BLaER1 (cell line): ENCODE measurements around the gene FLII.

ENCODE experiments used
- H3K27ac ChIP-seq: shearing (Covaris generic); formaldehyde crosslinking; 2 replicates; pipeline ENCODE4 v1.8.1; 2022
- H3K27me3 ChIP-seq: shearing (Covaris generic); formaldehyde crosslinking; 2 replicates; pipeline ENCODE4 v1.8.1; 2022
- H3K36me3 ChIP-seq: shearing (Covaris generic); formaldehyde crosslinking; 2 replicates; pipeline ENCODE4 v1.8.1; 2022
- H3K4me1 ChIP-seq: shearing (Covaris generic); formaldehyde crosslinking; 2 replicates; pipeline ENCODE4 v1.8.1; 2022
- H3K4me2 ChIP-seq: shearing (Covaris generic); formaldehyde crosslinking; 2 replicates; pipeline ENCODE4 v1.8.1; 2022
- H3K4me3 ChIP-seq: shearing (Covaris generic); formaldehyde crosslinking; 2 replicates; pipeline ENCODE4 v1.8.1; 2022
- H3K9ac ChIP-seq: shearing (Covaris generic); formaldehyde crosslinking; 2 replicates; pipeline ENCODE4 v1.8.1; 2022
- H3K9me3 ChIP-seq: shearing (Covaris generic); formaldehyde crosslinking; 2 replicates; pipeline ENCODE4 v1.8.1; 2022
- H4K20me1 ChIP-seq: shearing (Covaris generic); formaldehyde crosslinking; 2 replicates; pipeline ENCODE4 v1.8.1; 2022
- Cebpa-rat ChIP-seq: shearing (Covaris generic); IDR thresholded peaks from 2 replicates; pipeline ENCODE4 v1.8.1; 2022

FLII gene

DNA sequence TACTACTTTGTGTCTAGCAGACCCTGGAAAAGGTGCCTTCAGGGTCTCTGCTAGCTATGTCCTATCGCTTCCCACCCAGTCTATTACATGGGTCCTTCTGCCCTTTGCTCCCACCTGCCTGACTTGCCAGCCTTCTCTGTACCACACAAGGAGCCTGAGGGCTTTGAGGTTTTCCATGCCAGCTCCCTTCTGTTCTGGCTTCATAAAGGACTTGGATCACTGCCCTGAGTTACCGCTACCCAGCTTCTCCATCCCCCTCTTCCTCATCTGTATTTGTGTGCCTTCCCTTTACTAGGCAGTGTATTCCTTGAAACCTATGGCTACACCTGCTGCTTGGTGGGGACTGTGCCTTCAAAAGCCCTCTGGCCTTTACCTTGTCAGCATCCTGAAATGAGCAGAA is 52.7 kb downstream of the FLII start:
- no peak overlapping the region for H3K4me2 ChIP-seq
- H3K4me3 ChIP-seq: no peak overlapping the region
- no peaks in the 10 kb centered on the region for H3K9me3 ChIP-seq
- no peaks in the 10 kb centered on the region for H3K4me1 ChIP-seq
- peaks cover 100% of the 10 kb centered on the region for H4K20me1 ChIP-seq
- peaks cover 100% of the 10 kb centered on the region for H3K36me3 ChIP-seq
- no peak overlapping the region for H3K27ac ChIP-seq
- TF ChIP-seq Cebpa-rat: no peak
- H3K27me3 ChIP-seq: no peaks in the 10 kb centered on the region
- H3K9ac ChIP-seq: no peak overlapping the region

DNA sequence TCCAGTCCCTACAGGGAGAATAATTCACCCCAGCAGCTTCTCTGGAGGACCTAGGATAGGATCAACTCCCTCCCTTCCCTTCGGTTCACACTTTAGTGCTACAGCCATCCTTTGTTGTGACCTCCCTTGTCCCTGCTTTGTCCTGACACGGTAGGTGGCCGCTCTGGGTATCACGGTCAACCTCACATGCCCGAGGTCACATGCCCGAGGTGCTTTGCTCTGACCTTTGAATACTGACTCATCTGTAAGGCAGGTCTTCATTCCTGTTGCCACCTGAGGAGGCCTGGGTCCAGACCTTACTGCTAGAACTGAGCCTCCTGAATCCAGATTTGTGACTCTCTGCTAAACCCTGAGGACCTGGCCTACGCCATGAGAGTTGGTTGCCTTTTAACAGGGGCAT is 55.2 kb downstream of the FLII start:
- H3K36me3 ChIP-seq: peaks cover 100% of the 10 kb centered on the region
- H3K4me1 ChIP-seq: no peaks in the 10 kb centered on the region
- no peaks in the 10 kb centered on the region for H3K27me3 ChIP-seq
- H3K9ac ChIP-seq: no peak overlapping the region
- no peak for TF ChIP-seq Cebpa-rat
- no peak overlapping the region for H3K4me2 ChIP-seq
- peaks cover 100% of the 10 kb centered on the region for H4K20me1 ChIP-seq
- H3K4me3 ChIP-seq: no peak overlapping the region
- no peaks in the 10 kb centered on the region for H3K9me3 ChIP-seq
- H3K27ac ChIP-seq: no peak overlapping the region

DNA sequence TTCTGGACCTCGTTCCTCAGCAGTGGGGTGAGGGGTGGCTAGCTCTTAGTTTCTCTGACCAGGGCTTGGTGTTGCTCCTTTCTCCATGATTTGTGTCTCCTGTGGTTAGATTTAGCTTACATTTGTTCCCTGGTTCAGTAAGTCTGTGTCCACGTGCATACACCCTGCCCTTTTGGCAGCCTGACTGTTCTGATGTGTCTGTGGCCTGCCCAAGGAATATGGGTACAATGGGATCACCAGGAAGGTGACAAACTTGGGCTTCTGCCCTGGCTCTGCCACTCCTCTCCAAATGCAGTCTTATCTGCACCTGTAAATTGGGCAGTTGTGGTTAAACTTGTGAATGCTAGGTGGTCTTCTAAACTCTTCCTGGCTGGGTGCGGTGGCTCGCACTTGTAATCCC is 57.4 kb downstream of the FLII start:
- Histone ChIP-seq H3K27ac (no peak overlapping the region), H3K27me3 (no peaks in the 10 kb centered on the region), H4K20me1 (peaks cover 100% of the 10 kb centered on the region), H3K9me3 (no peaks in the 10 kb centered on the region), H3K9ac (no peak overlapping the region), H3K36me3 (peaks cover 100% of the 10 kb centered on the region), H3K4me1 (no peaks in the 10 kb centered on the region), H3K4me2 (no peak overlapping the region), H3K4me3 (no peak overlapping the region)
- no peak for TF ChIP-seq Cebpa-rat

DNA sequence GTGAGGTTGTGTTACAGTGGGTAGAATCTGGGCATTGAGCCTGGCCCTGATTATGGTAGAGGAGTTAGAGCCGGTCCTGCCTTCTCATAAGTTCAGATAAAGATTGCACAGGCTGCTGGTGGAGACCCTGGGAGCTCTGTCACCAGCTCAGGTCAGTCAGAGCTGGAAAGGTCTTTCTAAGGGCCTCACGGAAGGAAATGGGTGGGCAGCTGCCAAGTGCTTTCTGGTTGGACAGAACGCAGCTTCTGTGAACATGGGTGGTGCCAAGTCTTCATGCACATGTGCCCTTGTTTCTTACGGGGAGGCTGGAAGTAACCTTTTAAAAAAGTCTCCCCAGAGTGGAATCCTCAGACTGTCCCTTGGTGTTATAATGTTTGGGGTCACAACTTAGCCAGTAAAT is 60.0 kb downstream of the FLII start:
- no peak overlapping the region for H3K9ac ChIP-seq
- no peak overlapping the region for H3K27ac ChIP-seq
- H3K4me1 ChIP-seq: no peaks in the 10 kb centered on the region
- H3K36me3 ChIP-seq: peaks cover 97% of the 10 kb centered on the region
- no peaks in the 10 kb centered on the region for H3K27me3 ChIP-seq
- no peak for TF ChIP-seq Cebpa-rat
- no peak overlapping the region for H3K4me2 ChIP-seq
- H3K9me3 ChIP-seq: no peaks in the 10 kb centered on the region
- peaks cover 99% of the 10 kb centered on the region for H4K20me1 ChIP-seq
- H3K4me3 ChIP-seq: no peak overlapping the region

DNA sequence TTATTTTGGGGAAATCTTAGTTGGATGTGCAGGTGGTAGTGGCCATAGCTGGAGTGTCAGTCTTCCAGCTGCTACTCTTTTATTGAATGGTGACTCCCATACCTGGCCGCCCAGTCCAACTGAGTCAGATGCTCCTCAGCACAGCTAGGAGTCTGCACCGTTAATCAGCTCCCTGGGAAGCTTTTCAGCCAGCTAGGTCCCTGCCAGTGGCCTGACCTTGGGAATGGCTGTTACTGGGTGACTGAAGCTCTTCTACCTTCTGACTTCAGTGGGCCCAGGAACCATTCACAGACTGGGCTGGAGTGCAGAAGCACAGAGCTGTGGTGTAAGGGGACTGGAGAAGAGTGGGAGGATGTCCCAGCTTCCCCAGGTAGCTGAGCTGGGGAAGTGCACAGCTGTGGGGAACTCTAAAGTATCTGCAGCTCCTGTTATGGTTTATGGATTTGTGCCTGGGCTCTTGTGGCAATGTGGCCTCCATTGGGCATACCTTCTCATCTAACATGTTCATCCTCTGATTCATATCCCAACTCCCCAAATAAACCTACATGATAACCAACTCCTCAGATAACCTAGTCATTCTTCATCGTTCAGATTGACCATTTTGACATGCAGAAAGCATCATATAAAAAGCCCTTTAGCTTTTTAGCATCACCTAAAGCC is 60.9 kb downstream of the FLII start:
- Histone ChIP-seq H3K9me3 (no peaks in the 10 kb centered on the region), H3K27me3 (no peaks in the 10 kb centered on the region), H3K4me3 (no peak overlapping the region), H3K36me3 (peaks cover 97% of the 10 kb centered on the region), H3K9ac (no peak overlapping the region), H3K4me2 (no peak overlapping the region), H3K27ac (no peak overlapping the region), H4K20me1 (peaks cover 99% of the 10 kb centered on the region), H3K4me1 (no peaks in the 10 kb centered on the region)
- no peak for TF ChIP-seq Cebpa-rat

DNA sequence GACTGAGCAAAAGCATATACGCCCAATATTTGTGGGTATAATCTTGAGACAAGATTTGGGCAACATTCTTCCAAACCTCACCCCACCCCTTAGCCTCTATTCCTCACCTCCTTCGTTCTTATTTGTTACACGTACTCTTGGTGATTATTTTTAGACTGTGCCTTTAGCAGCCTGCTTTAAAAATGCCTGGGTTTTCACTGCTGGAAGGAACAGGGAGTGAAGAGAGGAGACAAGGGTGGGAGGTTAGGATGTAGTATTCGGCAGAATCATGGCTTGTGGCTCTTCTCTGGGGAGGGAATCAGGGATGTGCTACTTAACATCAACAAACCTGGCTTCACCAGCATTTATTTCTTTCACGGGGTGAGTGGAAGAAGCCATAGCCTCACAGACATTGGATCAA is 63.3 kb downstream of the FLII start:
- Histone ChIP-seq H3K4me1 (peaks cover 18% of the 10 kb centered on the region), H3K27me3 (no peaks in the 10 kb centered on the region), H3K4me3 (no peak overlapping the region), H3K9me3 (no peaks in the 10 kb centered on the region), H3K9ac (0 out of 2 replicates have a peak overlapping the region, but pooled peaks have one; percentile 10), H3K4me2 (no peak overlapping the region), H3K36me3 (peaks cover 97% of the 10 kb centered on the region), H3K27ac (no peak overlapping the region), H4K20me1 (peaks cover 99% of the 10 kb centered on the region)
- no peak for TF ChIP-seq Cebpa-rat
